ENCODE measurements around the gene CSTPP1. TPM values are rescaled to one million over a fixed set of nuclear protein-coding genes. Genes with fewer than 3 reads are reported as not detected.

Gene CSTPP1
- total and polyA plus RNA-seq, 2 of the 4 experiments (the other 2 are of a cell fraction), result 22.0 to 35.7 TPM

DNA sequence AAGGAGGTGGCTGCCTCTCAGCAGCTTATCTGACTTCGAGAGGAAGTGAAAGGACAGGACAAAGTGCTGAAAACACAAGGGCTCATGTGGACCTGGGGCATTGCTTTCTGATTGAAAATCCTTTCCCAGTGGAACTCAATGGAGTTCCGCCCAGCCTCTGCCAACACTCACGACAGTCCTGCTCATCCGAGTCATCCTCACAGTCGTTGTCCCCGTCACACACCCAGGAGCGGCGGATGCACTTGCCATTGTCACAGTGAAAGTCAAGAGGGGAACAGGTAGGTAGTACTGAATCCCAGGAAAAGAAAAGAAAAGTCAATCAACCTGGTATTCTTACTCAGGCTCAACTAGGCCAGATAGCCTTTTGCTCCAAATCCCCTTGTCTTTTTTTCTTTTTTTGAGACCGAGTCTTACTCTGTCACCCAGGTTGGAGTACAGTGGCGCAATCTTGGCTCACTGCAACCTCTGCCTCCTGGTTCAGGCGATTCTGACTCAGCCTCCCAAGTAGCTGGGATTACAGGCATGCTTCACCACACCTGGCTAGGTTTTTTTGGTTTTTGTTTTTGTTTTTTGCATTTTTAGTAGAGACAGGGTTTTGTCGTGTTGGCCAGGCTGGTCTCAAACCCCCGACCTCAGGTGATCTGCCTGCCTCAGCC, 36.3 kb upstream of the CSTPP1 start:
- dilution Hi-C loops (cut with HindIII; ENCODE audit: low sequenced_read_pairs, unreplicated experiment), result no loop called here
- Histone ChIP-seq H4K5ac (ENCODE audit: low read depth, low read length) (no peak overlapping the region), H4K20me1 (ENCODE audit: insufficient read depth, low read length) (no peaks in the 10 kb centered on the region), H3K18ac (ENCODE audit: low read depth, low read length) (no peak overlapping the region), H2AK5ac (ENCODE audit: low read depth, low read length) (no peak overlapping the region), H3K4me1 (ENCODE audit: control insufficient read depth, insufficient read depth, low read length) (no peaks in the 10 kb centered on the region), H3K56ac (ENCODE audit: extremely low read depth, insufficient read depth, low read length) (no peak overlapping the region), H2AFZ (replicated peaks; ENCODE audit: low read length, poor library complexity) (no peak overlapping the region), H2AK9ac (replicated peaks; ENCODE audit: low read depth, low read length, poor library complexity) (no peak overlapping the region), H2BK20ac (ENCODE audit: low read depth, low read length) (no peak overlapping the region), H2BK5ac (ENCODE audit: low read depth, low read length, poor library complexity, severe bottlenecking) (no peak overlapping the region), H3K4ac (ENCODE audit: low read depth, low read length) (no peak overlapping the region), H3K79me1 (ENCODE audit: low read depth in 1 of 2, low read length in 2 of 2) (no peaks in the 10 kb centered on the region), H3K36me3 (ENCODE audit: control insufficient read depth, insufficient read depth, low read length) (peaks cover 5% of the 10 kb centered on the region; the same call in 1 of the 2 replicates), H3K4me2 (ENCODE audit: low read depth, low read length) (no peak overlapping the region), H3K23ac (ENCODE audit: low read depth, low read length) (no peak overlapping the region), H3K4me3 (ENCODE audit: insufficient read depth, low read depth, low read length) (no peak overlapping the region), H4K8ac (ENCODE audit: low read depth in 2 of 2, low read length in 2 of 2) (no peak overlapping the region), H3K27ac (ENCODE audit: insufficient read depth, low read length) (no peak overlapping the region), H3K9ac (ENCODE audit: low read depth, low read length) (no peak overlapping the region), H2BK120ac (ENCODE audit: low read depth, low read length) (no peak overlapping the region), H3K14ac (replicated peaks; ENCODE audit: low read depth, low read length) (no peak overlapping the region), H4K91ac (ENCODE audit: insufficient read depth, low read depth, low read length) (no peak overlapping the region), H3K27me3 (ENCODE audit: control insufficient read depth, insufficient read depth, low read length) (no peaks in the 10 kb centered on the region), H3K9me3 (ENCODE audit: control insufficient read depth, insufficient read depth, low read length) (no peaks in the 10 kb centered on the region), H2BK15ac (ENCODE audit: low read depth, low read length) (no peak overlapping the region), H3K9me1 (ENCODE audit: insufficient read depth, low read length) (peaks cover 6% of the 10 kb centered on the region; the same call in 1 of the 2 replicates)
- 88% methylated on average over 3 of the region's 13 CpGs; no CpG with 5 or more reads in 1 of the 2 experiments for WGBS, 2 experiments (ENCODE audit: extremely low coverage in 2 of 2, insufficient read length in 1 of 2)
- ChIA-PET POLR2A (ENCODE audit: unreplicated experiment) (no interaction called here), CTCF (interaction anchor here (0.8 kb wide), 1 partner anchor 253 kb away, joined by 3 read pairs; no protein-coding TSS in a partner anchor)
- intact Hi-C loops (cut with micrococcal nuclease), result no loop called here
- no peak for TF ChIP-seq RAD21 (IDR thresholded peaks at IDR 0.05; ENCODE audit: low read length)
- no peak for TF ChIP-seq MXI1 (IDR thresholded peaks at IDR 0.05; ENCODE audit: borderline replicate concordance, low read depth, low read length)
- TF ChIP-seq FOS (IDR thresholded peaks at IDR 0.05; ENCODE audit: low read depth, low read length), result no peak
- no peak for TF ChIP-seq BHLHE40 (IDR thresholded peaks at IDR 0.05; ENCODE audit: low read depth, low read length)
- TF ChIP-seq CEBPB (IDR thresholded peaks at IDR 0.05; ENCODE audit: low read depth, low read length), result no peak
- no peak for ATAC-seq (ENCODE audit: low read depth)
- in situ Hi-C loops (cut with MboI; ENCODE audit: low sequenced_read_pairs), result no loop called here
- no peak for DNase-seq
- BruUV-seq (replicated peaks), result no TSS peak
